ENCODE measurements around the gene NTSR1. TPM values are rescaled to one million over a fixed set of nuclear protein-coding genes. Genes with fewer than 3 reads are reported as not detected.
A peak's percentile ranks its signal among the peaks of the same experiment; 100 is the strongest.

NTSR1 gene
- total and polyA plus RNA-seq, 2 of the 13 experiments (the other 11 are each of a cell fraction or from before 2014, with no cell fraction given) = 0.09 to 0.12 TPM

GRCh38 chr20:62666736-62667529, 41.7 kb upstream of the NTSR1 start (continued):
- TF ChIP-seq ZBTB40 (IDR thresholded peaks at IDR 0.05) = no peak
- no peak for TF ChIP-seq ZBTB40 (CRISPR knock-in tag; IDR thresholded peaks at IDR 0.05)
- TF ChIP-seq POLR2G (IDR thresholded peaks at IDR 0.05; ENCODE audit: low read depth, low read length) = peak; percentile 76
- TF ChIP-seq PAWR (CRISPR knock-in tag; IDR thresholded peaks at IDR 0.05; ENCODE audit: borderline replicate concordance) = no peak; the same call in 1 of the 2 replicates
- peak; percentile 94 for TF ChIP-seq SMAD9 (CRISPR knock-in tag; IDR thresholded peaks at IDR 0.05)
- peak; percentile 76; the same call in 1 of the 2 replicates for TF ChIP-seq ZNF121 (CRISPR knock-in tag; IDR thresholded peaks at IDR 0.05)
- peak; percentile 77 for TF ChIP-seq ZBTB25 (CRISPR knock-in tag; IDR thresholded peaks at IDR 0.05)
- TF ChIP-seq RNF2 (conservative IDR thresholded peaks at IDR 0.05; ENCODE audit: low read depth) = peak; percentile 75
- TF ChIP-seq TCF7L2 (IDR thresholded peaks at IDR 0.05; ENCODE audit: low read depth, low read length) = no peak
- TF ChIP-seq ADNP (CRISPR knock-in tag; IDR thresholded peaks at IDR 0.05) = no peak
- TF ChIP-seq TFDP2 (CRISPR knock-in tag; IDR thresholded peaks at IDR 0.05) = peak; percentile 84
- TF ChIP-seq MBD4 (IDR thresholded peaks at IDR 0.05; ENCODE audit: borderline replicate concordance, low read length) = no peak
